Measurements from ENCODE around the gene MAP4K3. TPM values are rescaled to one million over a fixed set of nuclear protein-coding genes. Genes with fewer than 3 reads are reported as not detected.

Gene MAP4K3
- total and polyA plus RNA-seq, 2 of the 8 experiments (the other 6 are each of a cell fraction or from before 2014, with no cell fraction given) = 11.4 to 63.0 TPM

DNA sequence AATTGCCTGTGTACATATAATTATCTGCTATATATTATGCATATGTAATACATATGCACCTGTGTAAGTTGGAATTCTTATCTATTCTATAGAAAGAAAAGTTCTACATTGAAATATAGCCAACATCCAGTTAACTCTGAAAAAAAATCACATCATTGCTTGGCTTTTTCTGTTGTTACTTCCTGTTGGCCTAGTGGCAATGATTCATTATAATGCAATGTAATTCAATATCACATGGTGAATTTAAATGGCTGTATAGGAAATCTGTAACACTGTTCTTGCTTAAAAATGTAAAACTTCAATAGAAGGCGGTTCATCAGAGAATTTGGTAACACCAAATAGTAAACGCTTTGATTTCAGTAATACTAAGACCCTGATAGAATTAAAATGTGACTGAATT, 44.5 kb upstream of the MAP4K3 start (continued):
- TF ChIP-seq, protein P1, sequence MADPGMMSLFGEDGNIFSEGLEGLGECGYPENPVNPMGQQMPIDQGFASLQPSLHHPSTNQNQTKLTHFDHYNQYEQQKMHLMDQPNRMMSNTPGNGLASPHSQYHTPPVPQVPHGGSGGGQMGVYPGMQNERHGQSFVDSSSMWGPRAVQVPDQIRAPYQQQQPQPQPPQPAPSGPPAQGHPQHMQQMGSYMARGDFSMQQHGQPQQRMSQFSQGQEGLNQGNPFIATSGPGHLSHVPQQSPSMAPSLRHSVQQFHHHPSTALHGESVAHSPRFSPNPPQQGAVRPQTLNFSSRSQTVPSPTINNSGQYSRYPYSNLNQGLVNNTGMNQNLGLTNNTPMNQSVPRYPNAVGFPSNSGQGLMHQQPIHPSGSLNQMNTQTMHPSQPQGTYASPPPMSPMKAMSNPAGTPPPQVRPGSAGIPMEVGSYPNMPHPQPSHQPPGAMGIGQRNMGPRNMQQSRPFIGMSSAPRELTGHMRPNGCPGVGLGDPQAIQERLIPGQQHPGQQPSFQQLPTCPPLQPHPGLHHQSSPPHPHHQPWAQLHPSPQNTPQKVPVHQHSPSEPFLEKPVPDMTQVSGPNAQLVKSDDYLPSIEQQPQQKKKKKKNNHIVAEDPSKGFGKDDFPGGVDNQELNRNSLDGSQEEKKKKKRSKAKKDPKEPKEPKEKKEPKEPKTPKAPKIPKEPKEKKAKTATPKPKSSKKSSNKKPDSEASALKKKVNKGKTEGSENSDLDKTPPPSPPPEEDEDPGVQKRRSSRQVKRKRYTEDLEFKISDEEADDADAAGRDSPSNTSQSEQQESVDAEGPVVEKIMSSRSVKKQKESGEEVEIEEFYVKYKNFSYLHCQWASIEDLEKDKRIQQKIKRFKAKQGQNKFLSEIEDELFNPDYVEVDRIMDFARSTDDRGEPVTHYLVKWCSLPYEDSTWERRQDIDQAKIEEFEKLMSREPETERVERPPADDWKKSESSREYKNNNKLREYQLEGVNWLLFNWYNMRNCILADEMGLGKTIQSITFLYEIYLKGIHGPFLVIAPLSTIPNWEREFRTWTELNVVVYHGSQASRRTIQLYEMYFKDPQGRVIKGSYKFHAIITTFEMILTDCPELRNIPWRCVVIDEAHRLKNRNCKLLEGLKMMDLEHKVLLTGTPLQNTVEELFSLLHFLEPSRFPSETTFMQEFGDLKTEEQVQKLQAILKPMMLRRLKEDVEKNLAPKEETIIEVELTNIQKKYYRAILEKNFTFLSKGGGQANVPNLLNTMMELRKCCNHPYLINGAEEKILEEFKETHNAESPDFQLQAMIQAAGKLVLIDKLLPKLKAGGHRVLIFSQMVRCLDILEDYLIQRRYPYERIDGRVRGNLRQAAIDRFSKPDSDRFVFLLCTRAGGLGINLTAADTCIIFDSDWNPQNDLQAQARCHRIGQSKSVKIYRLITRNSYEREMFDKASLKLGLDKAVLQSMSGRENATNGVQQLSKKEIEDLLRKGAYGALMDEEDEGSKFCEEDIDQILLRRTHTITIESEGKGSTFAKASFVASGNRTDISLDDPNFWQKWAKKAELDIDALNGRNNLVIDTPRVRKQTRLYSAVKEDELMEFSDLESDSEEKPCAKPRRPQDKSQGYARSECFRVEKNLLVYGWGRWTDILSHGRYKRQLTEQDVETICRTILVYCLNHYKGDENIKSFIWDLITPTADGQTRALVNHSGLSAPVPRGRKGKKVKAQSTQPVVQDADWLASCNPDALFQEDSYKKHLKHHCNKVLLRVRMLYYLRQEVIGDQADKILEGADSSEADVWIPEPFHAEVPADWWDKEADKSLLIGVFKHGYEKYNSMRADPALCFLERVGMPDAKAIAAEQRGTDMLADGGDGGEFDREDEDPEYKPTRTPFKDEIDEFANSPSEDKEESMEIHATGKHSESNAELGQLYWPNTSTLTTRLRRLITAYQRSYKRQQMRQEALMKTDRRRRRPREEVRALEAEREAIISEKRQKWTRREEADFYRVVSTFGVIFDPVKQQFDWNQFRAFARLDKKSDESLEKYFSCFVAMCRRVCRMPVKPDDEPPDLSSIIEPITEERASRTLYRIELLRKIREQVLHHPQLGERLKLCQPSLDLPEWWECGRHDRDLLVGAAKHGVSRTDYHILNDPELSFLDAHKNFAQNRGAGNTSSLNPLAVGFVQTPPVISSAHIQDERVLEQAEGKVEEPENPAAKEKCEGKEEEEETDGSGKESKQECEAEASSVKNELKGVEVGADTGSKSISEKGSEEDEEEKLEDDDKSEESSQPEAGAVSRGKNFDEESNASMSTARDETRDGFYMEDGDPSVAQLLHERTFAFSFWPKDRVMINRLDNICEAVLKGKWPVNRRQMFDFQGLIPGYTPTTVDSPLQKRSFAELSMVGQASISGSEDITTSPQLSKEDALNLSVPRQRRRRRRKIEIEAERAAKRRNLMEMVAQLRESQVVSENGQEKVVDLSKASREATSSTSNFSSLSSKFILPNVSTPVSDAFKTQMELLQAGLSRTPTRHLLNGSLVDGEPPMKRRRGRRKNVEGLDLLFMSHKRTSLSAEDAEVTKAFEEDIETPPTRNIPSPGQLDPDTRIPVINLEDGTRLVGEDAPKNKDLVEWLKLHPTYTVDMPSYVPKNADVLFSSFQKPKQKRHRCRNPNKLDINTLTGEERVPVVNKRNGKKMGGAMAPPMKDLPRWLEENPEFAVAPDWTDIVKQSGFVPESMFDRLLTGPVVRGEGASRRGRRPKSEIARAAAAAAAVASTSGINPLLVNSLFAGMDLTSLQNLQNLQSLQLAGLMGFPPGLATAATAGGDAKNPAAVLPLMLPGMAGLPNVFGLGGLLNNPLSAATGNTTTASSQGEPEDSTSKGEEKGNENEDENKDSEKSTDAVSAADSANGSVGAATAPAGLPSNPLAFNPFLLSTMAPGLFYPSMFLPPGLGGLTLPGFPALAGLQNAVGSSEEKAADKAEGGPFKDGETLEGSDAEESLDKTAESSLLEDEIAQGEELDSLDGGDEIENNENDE (IDR thresholded peaks at IDR 0.05; ENCODE audit: insufficient replicate concordance, low read length) = no peak
- TF ChIP-seq NRF1 (IDR thresholded peaks at IDR 0.05; ENCODE audit: low read depth, low read length) = no peak
- no peak for TF ChIP-seq HDAC6 (IDR thresholded peaks at IDR 0.05; ENCODE audit: low read depth, low read length)
- no peak for TF ChIP-seq CEBPB (IDR thresholded peaks at IDR 0.05; ENCODE audit: low read depth, low read length)
- TF ChIP-seq SP4 (IDR thresholded peaks at IDR 0.05; ENCODE audit: low read length) = no peak
- TF ChIP-seq BCL11A (IDR thresholded peaks at IDR 0.05; ENCODE audit: low read depth in 2 of 2, low read length in 2 of 2) = no peak
- no peak for TF ChIP-seq KDM5A (IDR thresholded peaks at IDR 0.05; ENCODE audit: low read length)
- no peak for TF ChIP-seq EP300 (IDR thresholded peaks at IDR 0.05; ENCODE audit: borderline replicate concordance in 1 of 2, low read depth in 2 of 2, low read length in 2 of 2)
- TF ChIP-seq YY1 (IDR thresholded peaks at IDR 0.05; ENCODE audit: low read depth, low read length) = no peak
- no peak for TF ChIP-seq SIRT6 (IDR thresholded peaks at IDR 0.05; ENCODE audit: low read length)
- no peak for TF ChIP-seq CBX8 (IDR thresholded peaks at IDR 0.05; ENCODE audit: borderline replicate concordance, low read depth, low read length)
- no peak for TF ChIP-seq CHD1 (IDR thresholded peaks at IDR 0.05; ENCODE audit: low read depth, low read length)
- no peak for TF ChIP-seq POLR2A (IDR thresholded peaks at IDR 0.05; ENCODE audit: control extremely low read depth in 1 of 2, low read depth in 2 of 2, low read length in 2 of 2)
- TF ChIP-seq, protein P2, sequence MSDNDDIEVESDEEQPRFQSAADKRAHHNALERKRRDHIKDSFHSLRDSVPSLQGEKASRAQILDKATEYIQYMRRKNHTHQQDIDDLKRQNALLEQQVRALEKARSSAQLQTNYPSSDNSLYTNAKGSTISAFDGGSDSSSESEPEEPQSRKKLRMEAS (IDR thresholded peaks at IDR 0.05) = no peak
